PC-9 (cell line): Measurements from ENCODE around the gene VDR.

Experiments used
- CTCF ChIP-seq: fragments of 200-600 bp; sonication (generic); conservative IDR thresholded peaks from 2 replicates; pipeline ENCODE4 v1.6.1; 2017; ENCODE audit warnings: mixed run types, antibody characterized with exemption, mild to moderate bottlenecking, moderate library complexity
- EZH2 ChIP-seq: fragments of 200-600 bp; sonication (generic); IDR thresholded peaks from 2 replicates; pipeline ENCODE4 v1.8.0; 2017; ENCODE audit warnings: antibody characterized with exemption, low read depth

- TF ChIP-seq CTCF (no peak), EZH2 (no peak)
These were observed 21.8 kb downstream of the VDR start for GRCh38 chr12:47882781-47883546.
